H9 (cell line): ENCODE data around the gene CSMD2. TPM values are rescaled to one million over a fixed set of nuclear protein-coding genes. Genes with fewer than 3 reads are reported as not detected.

Experiments
- DNase-seq: peaks from one replicate; pipeline ENCODE4 v3.0.0-alpha.2; 2017
- H2AFZ ChIP-seq: one replicate; pipeline ENCODE4 v1.6.1; 2013; ENCODE audit warnings: mild to moderate bottlenecking, low read length, control low read depth, moderate library complexity
- H2AK5ac ChIP-seq: 2 replicates; pipeline ENCODE4 v1.6.1; 2013; ENCODE audit warnings: low read length, control low read depth, mixed read lengths; ENCODE audit not compliant: insufficient read length
- H2BK120ac ChIP-seq: one replicate; pipeline ENCODE4 v1.6.1; 2013; ENCODE audit warnings: low read depth, mild to moderate bottlenecking, low read length, control low read depth, inconsistent platforms; ENCODE audit not compliant: poor library complexity, severe bottlenecking
- H2BK12ac ChIP-seq: 2 replicates; pipeline ENCODE4 v1.6.1; 2013; ENCODE audit warnings: low read length, control low read depth, mixed read lengths, low read depth; ENCODE audit not compliant: insufficient read length
- H2BK15ac ChIP-seq: 2 replicates; pipeline ENCODE4 v1.6.1; 2013; ENCODE audit warnings: low read depth, low read length, control low read depth
- H2BK20ac ChIP-seq: one replicate; pipeline ENCODE4 v1.6.1; 2013; ENCODE audit warnings: low read depth, mild to moderate bottlenecking, low read length, control low read depth, inconsistent platforms; ENCODE audit not compliant: poor library complexity, severe bottlenecking
- H2BK5ac ChIP-seq: 2 replicates; pipeline ENCODE4 v1.6.1; 2013; ENCODE audit warnings: low read length, control low read depth, mixed read lengths; ENCODE audit not compliant: insufficient read length
- H3K14ac ChIP-seq: 2 replicates; pipeline ENCODE4 v1.6.1; 2013; ENCODE audit warnings: low read length, control low read depth; ENCODE audit not compliant: insufficient read depth
- H3K18ac ChIP-seq: 2 replicates; pipeline ENCODE4 v1.6.1; 2013; ENCODE audit warnings: low read depth, mild to moderate bottlenecking, mixed read lengths, low read length, control low read depth; ENCODE audit not compliant: insufficient read length
- H3K23ac ChIP-seq: 2 replicates; pipeline ENCODE4 v1.6.1; 2013; ENCODE audit warnings: low read length, control low read depth, mixed read lengths, low read depth; ENCODE audit not compliant: insufficient read length
- H3K23me2 ChIP-seq: 2 replicates; pipeline ENCODE4 v1.6.1; 2013; ENCODE audit warnings: low read depth, mild to moderate bottlenecking, mixed read lengths, low read length, control low read depth; ENCODE audit not compliant: insufficient read length, poor library complexity, severe bottlenecking
- H3K27ac ChIP-seq: 2 replicates; pipeline ENCODE4 v1.5.1; 2013; ENCODE audit warnings: low read length, control low read depth, mixed read lengths, low read depth; ENCODE audit not compliant: insufficient read length
- H3K27me3 ChIP-seq: 2 replicates; pipeline ENCODE4 v1.6.1; 2013; ENCODE audit warnings: low read length, control low read depth, inconsistent platforms; ENCODE audit not compliant: insufficient read depth
- H3K4ac ChIP-seq: 2 replicates; pipeline ENCODE4 v1.6.1; 2013; ENCODE audit warnings: low read depth, mild to moderate bottlenecking, control low read depth, inconsistent platforms, low read length, moderate library complexity
- H3K4me1 ChIP-seq: 2 replicates; pipeline ENCODE4 v1.6.1; 2013; ENCODE audit warnings: low read length, control low read depth, inconsistent platforms; ENCODE audit not compliant: insufficient read depth
- H3K4me2 ChIP-seq: 2 replicates; pipeline ENCODE4 v1.6.1; 2013; ENCODE audit warnings: low read length, control low read depth, mixed read lengths; ENCODE audit not compliant: insufficient read length, insufficient read depth
- H3K56ac ChIP-seq: 2 replicates; pipeline ENCODE4 v1.6.1; 2013; ENCODE audit warnings: low read depth, mild to moderate bottlenecking, mixed read lengths, low read length, control low read depth; ENCODE audit not compliant: insufficient read length
- H3K79me1 ChIP-seq: 2 replicates; pipeline ENCODE4 v1.6.1; 2013; ENCODE audit warnings: low read depth, mild to moderate bottlenecking, moderate library complexity, low read length, control low read depth, inconsistent platforms; ENCODE audit not compliant: insufficient read depth, poor library complexity, severe bottlenecking
- H3K79me2 ChIP-seq: 2 replicates; pipeline ENCODE4 v1.6.1; 2013; ENCODE audit warnings: low read length, control low read depth, inconsistent platforms; ENCODE audit not compliant: insufficient read depth
- H3K9ac ChIP-seq: 2 replicates; pipeline ENCODE4 v1.6.1; 2013; ENCODE audit warnings: low read length, control low read depth, mixed read lengths; ENCODE audit not compliant: insufficient read length; ENCODE audit errors: extremely low read depth
- H3K9me3 ChIP-seq: one replicate; pipeline ENCODE4 v1.6.1; 2013; ENCODE audit warnings: low read depth, low read length, inconsistent platforms; ENCODE audit not compliant: control insufficient read depth
- H3T11ph ChIP-seq: one replicate; pipeline ENCODE4 v1.6.1; 2013; ENCODE audit warnings: mild to moderate bottlenecking, low read length, control low read depth, inconsistent platforms
- H4K20me1 ChIP-seq: one replicate; pipeline ENCODE4 v1.6.1; 2013; ENCODE audit not compliant: control insufficient read depth, insufficient read length, insufficient read depth
- H4K5ac ChIP-seq: 2 replicates; pipeline ENCODE4 v1.6.1; 2013; ENCODE audit warnings: low read depth, mild to moderate bottlenecking, mixed read lengths, low read length, control low read depth; ENCODE audit not compliant: insufficient read length
- H4K8ac ChIP-seq: replicated peaks from 2 replicates; pipeline ENCODE4 v1.6.1; 2013; ENCODE audit warnings: low read length, control low read depth, mixed read lengths, low read depth; ENCODE audit not compliant: insufficient read length
- H4K91ac ChIP-seq: 2 replicates; pipeline ENCODE4 v1.6.1; 2013; ENCODE audit warnings: low read depth, mild to moderate bottlenecking, moderate library complexity, mixed read lengths, low read length, control low read depth; ENCODE audit not compliant: insufficient read length
- H3K27ac Mint-ChIP-seq, 3 experiments: 2 replicates in 2 of 3; 3 replicates in 1 of 3; pipeline ENCODE4 v1.8.0; 2020 to 2021; ENCODE audit warnings: mixed read lengths in 3 of 3, mild to moderate bottlenecking in 1 of 3, moderate library complexity in 1 of 3
- H3K27me3 Mint-ChIP-seq: 2 replicates; pipeline ENCODE4 v1.8.0; 2021; ENCODE audit warnings: low read depth, mild to moderate bottlenecking, moderate library complexity, mixed read lengths
- H3K36me3 Mint-ChIP-seq, 3 experiments: 2 replicates in 2 of 3; 3 replicates in 1 of 3; pipeline ENCODE4 v1.8.0; 2020 to 2021; ENCODE audit warnings: low read depth in 3 of 3, mixed read lengths in 3 of 3; ENCODE audit not compliant: insufficient read depth in 1 of 3
- H3K4me1 Mint-ChIP-seq, 2 experiments: 2 replicates each; pipeline ENCODE4 v1.8.0; 2020; ENCODE audit warnings: mixed read lengths in 2 of 2
- H3K4me3 Mint-ChIP-seq, 2 experiments: 2 replicates in 1 of 2; 3 replicates in 1 of 2; pipeline ENCODE4 v1.8.0; 2020 to 2021; ENCODE audit warnings: mild to moderate bottlenecking in 2 of 2, mixed read lengths in 2 of 2, moderate library complexity in 1 of 2
- H3K9me3 Mint-ChIP-seq, 2 experiments: 2 replicates in 1 of 2; 3 replicates in 1 of 2; pipeline ENCODE4 v1.8.0; 2020; ENCODE audit warnings: mild to moderate bottlenecking in 2 of 2, mixed read lengths in 2 of 2, moderate library complexity in 1 of 2
- WGBS: extraction: QIAGEN DNeasy Blood & Tissue Kit; methylation state at CpG from one replicate; pipeline ENCODE4 v1.1.7; 2013; ENCODE audit warnings: missing lambda C conversion rate, low lambda C conversion rate, mixed read lengths; ENCODE audit not compliant: insufficient read length; ENCODE audit errors: extremely low coverage; 5-methylcytosine and 5-hydroxymethylcytosine counted together
- total RNA-seq: library from RNA; stranded (reverse); gene quantifications from 2 replicates; pipeline ENCODE4 v1.2.1, GENCODE V29; 2021
- TF ChIP-seq, protein P1 (sequence below): fragments of 200-600 bp; sonication (generic); conservative IDR thresholded peaks from 3 replicates; pipeline ENCODE4 v1.8.0; 2021; ENCODE audit warnings: antibody characterized with exemption, mild to moderate bottlenecking

The CSMD2 gene
- total RNA-seq, 1 experiment from 2014 or later: 6.4 TPM

DNA sequence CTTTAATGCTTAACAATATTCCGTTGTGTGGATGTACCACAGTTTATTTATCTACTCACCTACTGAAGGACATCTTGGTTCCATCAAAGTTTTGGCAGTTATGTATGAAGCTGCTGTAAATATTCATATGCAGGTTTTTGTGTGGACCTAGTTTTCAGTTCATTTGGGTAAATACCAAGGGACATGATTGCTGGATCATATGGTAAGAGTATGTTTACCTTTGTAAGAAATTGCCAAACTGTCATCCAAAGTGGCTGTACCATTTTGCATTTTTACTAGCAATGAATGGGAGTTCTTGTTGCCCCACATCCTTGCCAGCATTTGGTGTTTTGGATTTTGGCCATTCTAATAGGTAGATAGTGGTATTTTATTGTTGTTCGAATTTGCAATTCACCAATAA, 682.6 kb downstream of the CSMD2 start:
- peaks cover 8 to 24% (median 11%) of the 10 kb centered on the region in 3 experiments; a peak in 6 of 7 replicates for H3K36me3 Mint-ChIP-seq
- no peaks in the 10 kb centered on the region for H3K9me3 Mint-ChIP-seq

More for the DNA sequence above, 682.6 kb downstream of the CSMD2 start:
- no peak overlapping the region for H3K27ac Mint-ChIP-seq
- no peaks in the 10 kb centered on the region for H3K27me3 Mint-ChIP-seq
- H3K4me3 Mint-ChIP-seq: no peak overlapping the region
- DNase-seq: no peak
- Histone ChIP-seq H4K5ac (no peak overlapping the region), H3K27ac (no peak overlapping the region), H2AK5ac (no peak overlapping the region), H3K23me2 (no peaks in the 10 kb centered on the region), H3K9me3 (no peaks in the 10 kb centered on the region), H3K14ac (no peak overlapping the region), H3K79me2 (no peaks in the 10 kb centered on the region), H4K91ac (no peak overlapping the region), H3K4me1 (no peaks in the 10 kb centered on the region), H3K79me1 (no peaks in the 10 kb centered on the region), H3T11ph (no peak overlapping the region), H2BK120ac (no peak overlapping the region), H3K4ac (no peak overlapping the region), H2BK5ac (no peak overlapping the region), H3K56ac (no peak overlapping the region), H2BK12ac (no peak overlapping the region), H4K8ac (no peak overlapping the region), H3K4me2 (no peak overlapping the region), H3K23ac (no peak overlapping the region), H2AFZ (no peak overlapping the region), H3K18ac (no peak overlapping the region), H2BK15ac (no peak overlapping the region), H3K27me3 (no peaks in the 10 kb centered on the region), H2BK20ac (no peak overlapping the region), H4K20me1 (no peaks in the 10 kb centered on the region), H3K9ac (no peak overlapping the region)
- WGBS: no CpG with 5 or more reads among the region's 2 CpGs
- TF ChIP-seq, protein P1, sequence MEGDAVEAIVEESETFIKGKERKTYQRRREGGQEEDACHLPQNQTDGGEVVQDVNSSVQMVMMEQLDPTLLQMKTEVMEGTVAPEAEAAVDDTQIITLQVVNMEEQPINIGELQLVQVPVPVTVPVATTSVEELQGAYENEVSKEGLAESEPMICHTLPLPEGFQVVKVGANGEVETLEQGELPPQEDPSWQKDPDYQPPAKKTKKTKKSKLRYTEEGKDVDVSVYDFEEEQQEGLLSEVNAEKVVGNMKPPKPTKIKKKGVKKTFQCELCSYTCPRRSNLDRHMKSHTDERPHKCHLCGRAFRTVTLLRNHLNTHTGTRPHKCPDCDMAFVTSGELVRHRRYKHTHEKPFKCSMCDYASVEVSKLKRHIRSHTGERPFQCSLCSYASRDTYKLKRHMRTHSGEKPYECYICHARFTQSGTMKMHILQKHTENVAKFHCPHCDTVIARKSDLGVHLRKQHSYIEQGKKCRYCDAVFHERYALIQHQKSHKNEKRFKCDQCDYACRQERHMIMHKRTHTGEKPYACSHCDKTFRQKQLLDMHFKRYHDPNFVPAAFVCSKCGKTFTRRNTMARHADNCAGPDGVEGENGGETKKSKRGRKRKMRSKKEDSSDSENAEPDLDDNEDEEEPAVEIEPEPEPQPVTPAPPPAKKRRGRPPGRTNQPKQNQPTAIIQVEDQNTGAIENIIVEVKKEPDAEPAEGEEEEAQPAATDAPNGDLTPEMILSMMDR: no peak
- no peaks in the 10 kb centered on the region for H3K4me1 Mint-ChIP-seq
